ENCODE results near the gene TMEM132D.

TMEM132D gene

DNA sequence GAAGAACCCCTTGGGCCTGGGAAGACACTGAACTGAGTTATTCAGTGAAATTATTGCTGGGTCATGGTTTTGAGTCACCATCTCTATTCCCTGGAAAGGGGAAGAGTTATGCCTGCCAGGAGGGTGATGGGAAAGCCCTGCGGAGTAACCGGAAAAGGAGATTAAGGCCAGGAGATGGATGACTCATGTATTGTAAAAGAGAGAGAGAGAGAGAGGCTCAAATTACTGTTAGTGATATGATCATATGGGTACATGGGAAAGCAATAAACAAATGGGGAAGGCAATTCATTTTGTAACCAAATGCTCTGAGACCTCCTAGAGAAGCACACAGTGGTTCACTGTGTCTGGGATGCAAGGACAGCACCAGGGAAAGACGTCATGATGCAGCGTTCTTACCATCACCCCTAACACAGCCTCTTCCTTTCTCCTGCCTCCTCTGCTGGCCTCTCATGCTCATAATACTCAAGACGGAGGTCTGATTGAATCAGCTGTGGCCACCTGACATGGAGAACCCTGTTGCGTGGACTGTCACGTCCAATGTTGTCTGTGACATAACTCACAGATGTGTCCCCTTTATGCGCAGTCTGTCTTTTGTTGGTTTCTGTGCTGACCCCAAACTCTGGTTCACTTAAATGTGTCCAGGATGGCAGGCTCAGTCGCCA lies 243.7 kb downstream of the TMEM132D start:
- no peak for DNase-seq (ENCODE audit: low read depth in 2 of 2)

DNA sequence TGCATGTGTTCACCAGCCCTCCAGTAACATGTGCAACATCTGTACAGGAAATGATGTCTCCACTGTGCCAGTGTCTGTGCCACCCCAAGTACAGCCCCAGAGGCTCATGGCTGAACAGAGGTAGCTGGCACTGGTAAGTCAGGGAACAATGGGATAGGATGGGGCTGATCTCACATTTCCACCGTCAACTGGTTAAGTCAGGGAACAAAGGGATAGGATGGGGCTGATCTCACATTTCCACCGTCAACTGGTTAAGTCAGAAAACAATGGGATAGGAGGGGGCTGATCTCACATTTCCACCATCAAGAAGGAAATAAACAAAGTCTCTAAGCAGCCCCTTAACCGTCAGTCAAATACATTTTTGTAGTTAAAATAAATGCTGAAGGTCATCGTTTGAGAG lies 246.6 kb downstream of the TMEM132D start:
- DNase-seq (ENCODE audit: low read depth in 2 of 2) = no peak

DNA sequence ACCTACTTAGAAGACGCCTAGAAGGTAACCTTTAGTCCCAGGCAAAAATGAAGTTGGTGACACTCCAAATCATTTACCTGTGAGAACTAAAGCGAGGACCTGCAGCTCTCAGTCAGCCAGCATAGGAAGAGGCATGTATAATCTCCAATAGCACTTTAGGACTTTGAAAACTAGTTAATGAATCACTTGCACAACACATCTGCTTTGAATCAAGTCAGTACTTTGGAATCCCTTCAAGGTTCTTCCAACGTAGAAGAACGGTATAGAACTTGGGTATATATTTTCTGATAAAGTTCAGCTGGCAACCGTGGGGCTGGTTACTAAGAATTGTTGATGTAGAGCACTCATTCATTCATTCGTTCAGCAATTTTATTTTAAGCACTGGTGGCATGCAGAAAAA lies 251.9 kb downstream of the TMEM132D start:
- no peak for DNase-seq (ENCODE audit: low read depth in 2 of 2)

DNA sequence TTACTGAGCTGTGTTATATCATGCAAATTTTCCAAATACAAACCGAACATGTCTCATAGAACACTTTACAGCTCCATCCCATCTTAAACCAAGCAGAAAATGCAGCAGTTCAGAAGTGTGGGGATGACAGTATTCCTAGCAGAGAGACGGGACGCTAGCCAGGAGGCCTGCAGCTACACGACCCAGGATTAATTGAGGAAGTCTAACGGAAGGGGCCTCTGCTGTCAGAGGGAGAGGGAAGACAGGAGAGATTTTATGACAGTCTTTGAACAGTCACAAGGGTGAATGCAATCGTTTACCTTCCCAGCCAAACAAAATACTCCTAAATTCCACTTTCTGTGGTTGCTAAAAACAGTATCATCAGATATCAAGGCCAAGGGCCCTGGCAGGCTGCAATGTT lies 261.9 kb downstream of the TMEM132D start:
- no peak for DNase-seq (ENCODE audit: low read depth in 2 of 2)

DNA sequence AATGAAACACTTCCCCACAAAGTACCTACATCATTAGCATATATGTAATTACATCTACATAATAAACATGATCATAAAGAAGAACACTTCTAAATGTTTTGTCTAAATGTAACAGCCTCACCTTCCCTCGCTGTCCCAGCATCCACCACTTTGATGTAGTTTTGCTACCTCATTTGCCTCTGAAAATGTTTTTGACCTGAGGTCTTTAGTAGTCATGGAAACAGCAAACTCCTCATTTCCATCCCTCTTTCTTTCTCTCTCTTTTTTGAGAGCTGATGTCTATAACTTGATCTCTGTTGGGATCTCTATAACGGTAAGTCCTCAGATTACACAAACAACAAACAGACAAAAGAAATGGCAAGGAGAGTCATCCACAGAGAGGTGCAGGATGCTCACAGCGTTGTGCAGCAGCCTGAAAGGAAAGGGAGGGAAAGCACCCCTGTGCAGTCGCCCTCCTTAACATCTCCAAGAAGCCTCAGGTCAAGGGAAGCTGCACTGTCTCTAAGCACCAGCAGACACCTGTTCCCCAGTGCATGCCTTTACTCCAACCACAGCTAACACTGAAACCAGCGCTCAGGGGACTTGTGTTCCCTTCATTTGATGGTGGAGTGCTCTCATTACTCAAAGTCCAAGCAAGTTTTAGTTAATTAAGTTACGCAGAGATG lies 268.7 kb downstream of the TMEM132D start:
- DNase-seq (ENCODE audit: low read depth in 2 of 2) = no peak

DNA sequence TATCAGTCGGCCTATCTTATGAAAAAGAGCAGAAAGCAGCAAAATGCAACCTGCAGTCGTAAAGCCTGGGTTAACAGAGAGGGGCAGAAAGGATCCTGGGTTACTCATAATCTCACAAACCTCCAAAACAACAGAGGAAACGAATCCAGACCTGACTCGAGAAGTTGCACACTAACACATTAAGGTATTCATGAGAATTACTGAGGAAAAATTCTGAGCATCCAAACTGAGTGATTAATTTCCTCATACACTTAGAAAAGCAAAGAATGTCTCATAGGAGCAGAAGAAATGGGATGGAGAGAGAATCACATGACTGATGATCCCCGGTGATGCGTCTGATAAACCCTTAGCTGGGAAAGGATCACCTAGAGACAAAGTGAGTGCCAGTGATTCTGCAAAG lies 272.5 kb downstream of the TMEM132D start:
- DNase-seq (ENCODE audit: low read depth in 2 of 2) = no peak

DNA sequence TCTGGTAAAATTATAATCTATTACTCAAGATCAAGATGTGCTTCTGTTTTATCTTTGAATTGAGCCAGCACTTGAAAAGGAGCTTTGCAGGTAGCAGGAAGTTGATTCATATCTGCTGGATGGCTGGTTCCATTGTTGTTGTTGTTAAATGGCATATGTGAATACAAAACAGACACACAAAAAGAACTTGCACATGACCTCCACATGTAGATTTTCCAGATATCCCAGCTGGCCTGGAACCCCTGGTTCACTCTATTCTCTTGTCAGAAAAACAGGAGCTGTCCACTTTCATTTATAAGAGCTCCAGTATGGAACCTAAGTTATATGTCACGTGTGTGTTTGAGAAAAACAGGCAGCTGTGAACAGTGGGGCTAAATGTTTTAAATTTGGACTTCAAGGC lies 273.9 kb downstream of the TMEM132D start:
- DNase-seq (ENCODE audit: low read depth in 2 of 2) = no peak

DNA sequence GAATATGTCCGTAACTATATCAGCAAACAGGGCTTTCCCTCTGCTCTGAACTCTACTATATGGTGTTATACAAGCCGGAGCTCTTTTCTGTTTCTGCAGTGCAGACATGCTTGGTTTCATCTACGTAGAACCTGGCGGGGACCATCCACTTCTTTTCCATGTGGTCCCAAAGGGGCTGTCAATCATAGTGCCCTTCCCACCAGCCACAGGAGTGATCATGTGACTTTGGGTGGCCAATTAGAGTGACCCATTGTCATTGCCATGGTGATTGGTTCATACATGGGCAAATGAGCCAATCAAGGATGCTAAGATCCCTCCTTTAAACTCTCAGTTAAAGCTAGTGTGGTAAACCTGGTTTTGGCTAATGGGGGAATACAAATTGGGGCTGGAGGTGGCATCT lies 281.3 kb downstream of the TMEM132D start:
- DNase-seq (ENCODE audit: low read depth in 2 of 2) = no peak

DNA sequence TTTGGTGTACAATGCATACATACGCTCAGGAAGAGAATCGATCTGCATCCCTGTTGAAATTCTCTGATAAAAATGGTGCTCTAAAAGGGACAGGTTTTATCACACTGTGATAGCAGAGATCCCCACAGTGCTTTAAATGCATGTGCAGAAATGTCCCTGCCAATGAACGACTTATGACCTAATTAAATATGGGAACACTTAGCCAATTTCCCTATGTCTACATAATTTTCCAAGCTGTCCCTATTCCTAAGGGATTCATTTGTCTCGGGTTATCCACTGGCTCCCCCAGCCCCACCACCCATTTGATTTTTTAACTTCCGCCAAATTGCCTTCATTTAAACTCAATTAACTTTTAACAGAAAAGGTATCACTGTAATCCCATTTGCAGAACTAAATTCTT lies 284.6 kb downstream of the TMEM132D start:
- DNase-seq (ENCODE audit: low read depth in 2 of 2) = no peak

DNA sequence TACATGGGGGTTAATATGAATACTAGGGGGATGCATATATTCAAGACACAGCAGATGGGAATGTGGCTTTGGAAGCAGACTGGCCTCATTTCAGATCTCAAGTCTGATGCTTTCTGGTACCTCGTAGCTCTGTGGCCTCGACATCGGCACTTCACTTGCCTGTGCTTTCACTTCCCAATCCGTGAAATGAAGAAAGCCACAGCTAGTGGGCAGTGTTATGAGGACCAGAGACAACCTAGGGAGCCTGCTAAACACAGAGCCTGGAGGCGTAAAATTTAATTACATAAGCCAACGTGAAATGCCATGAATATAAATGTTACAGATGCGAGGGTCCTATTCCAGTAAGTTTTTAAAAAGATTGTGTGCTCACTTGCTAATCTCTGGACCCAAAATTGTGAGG lies 286.0 kb downstream of the TMEM132D start:
- DNase-seq (ENCODE audit: low read depth in 2 of 2) = no peak

DNA sequence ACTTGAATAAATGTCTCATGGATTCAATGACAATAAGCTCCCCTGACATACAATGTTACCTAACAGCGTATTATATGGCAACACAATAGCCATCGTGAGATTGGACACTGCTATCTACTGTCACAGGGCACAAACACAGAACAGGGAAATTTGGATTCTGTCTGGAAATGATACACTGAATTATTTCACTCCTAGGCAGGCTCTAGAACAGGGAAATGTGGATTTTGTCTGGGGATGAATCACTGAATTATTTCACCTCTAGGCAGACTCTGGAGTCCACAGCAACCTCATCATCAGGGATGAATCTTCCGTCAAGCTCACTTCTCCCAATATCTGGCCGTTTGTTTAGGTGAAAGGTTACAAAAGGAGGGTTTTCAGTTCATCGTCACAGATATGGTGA lies 288.8 kb downstream of the TMEM132D start:
- DNase-seq (ENCODE audit: low read depth in 2 of 2) = no peak

DNA sequence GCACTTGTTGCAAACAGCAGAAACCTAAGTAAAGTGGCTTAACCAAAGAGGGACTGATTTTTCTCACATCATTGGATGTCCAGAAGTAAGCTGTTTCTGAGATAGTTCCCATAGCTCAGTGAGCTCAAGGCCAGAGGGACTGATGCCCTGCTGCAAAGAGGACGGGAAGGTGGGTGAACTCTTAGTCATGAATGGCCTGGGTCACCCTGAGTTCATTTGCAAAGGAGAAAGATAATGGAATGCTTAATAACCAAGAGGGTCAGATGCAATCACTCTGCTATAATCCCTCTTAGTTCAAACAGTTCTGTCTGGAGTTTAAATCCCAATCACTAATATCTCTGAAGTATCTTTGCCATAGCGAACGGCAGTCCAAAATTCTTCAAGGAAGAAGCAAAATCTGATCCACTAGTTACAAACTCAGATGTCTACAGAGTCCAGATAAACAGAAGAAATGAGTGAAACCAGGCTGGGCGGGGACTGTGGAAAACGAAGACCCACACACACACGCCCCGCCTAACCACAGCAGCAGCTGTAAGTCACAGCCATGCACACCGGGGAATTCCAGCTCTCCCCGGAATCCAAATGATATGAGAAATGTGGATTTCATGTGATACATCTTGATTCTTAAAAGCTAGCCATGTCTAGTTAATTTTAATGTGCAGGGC lies 289.5 kb downstream of the TMEM132D start:
- no peak for DNase-seq (ENCODE audit: low read depth in 2 of 2)

DNA sequence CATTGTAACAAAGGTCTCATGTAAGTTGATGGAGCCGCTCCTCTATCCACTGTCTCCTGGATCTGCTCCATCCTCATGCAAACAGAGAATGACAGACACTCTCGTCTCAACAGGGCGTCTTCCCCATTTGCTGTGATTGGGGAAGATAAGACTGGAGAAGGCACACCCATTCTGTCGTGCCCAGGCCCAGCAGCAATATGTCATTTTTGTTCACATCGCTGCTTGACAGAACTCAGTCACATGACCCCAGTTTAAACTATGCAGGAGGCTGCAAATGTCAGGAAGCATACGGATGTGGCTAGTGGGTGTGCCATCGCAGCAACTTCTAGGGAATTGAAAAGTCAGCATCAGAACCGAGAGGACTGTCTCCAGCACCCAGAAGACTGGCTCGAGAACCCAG lies 290.5 kb downstream of the TMEM132D start:
- no peak for DNase-seq (ENCODE audit: low read depth in 2 of 2)

DNA sequence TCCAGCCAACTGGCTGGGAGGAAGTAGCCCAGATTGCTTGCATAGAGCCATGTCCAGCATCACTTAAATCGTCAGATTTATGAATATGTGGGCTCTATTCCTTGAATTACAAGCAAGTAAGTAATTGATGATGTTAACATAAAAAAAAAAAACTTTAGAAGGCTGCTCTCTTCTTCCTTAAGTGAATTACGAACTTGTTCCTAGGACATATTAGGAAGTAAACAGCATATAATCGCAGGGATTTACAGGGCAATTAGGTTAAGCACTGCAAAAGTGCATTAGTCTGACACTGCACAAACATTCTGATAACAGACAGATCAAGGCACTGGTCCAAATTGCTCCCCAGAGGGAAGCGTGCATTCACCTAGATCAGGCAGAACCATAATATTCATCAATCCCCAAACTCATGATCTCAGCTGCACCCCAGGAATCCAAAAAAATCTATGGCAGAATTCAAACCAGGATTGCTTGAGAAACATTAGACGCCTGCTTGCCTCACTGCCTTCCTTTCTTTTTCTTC lies 293.2 kb downstream of the TMEM132D start:
- DNase-seq (ENCODE audit: low read depth in 2 of 2) = no peak

DNA sequence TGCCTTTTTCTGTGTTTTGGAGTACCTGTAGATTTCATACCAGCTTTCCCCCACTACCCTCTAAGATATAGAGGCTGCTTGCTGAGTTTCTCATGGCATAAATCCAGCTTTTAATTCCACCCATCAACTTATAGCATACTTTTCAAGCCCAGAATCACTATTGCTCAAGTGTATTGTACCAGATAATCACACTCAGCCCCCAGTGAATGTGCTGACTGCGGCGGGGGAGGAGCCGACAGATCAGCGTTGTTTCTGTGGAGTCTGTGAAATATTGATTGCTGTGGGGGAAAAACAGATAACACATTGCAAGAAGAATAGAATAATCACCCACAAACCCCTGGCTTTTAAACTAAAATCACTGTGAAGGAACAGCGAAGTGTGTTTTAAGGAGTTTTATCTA lies 296.1 kb downstream of the TMEM132D start:
- no peak for DNase-seq (ENCODE audit: low read depth in 2 of 2)

DNA sequence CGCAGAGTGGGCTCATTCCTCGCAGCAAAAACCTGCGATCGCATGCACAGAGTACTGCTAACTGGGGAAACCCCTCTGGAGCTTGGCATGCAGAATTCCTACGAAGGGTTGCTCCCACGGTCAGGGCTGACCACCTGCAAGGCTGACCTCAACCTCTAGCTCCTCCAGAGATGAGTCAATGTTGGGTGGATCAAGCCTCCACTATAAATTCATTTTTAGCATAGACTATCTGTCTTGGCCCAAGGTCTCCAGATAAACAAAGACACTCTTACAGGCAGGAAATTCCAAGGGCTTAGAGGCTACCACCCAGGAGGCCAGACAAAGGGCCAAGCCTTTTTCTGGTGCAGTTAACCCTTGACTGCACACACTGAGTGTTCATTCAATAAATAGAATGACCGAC lies 296.5 kb downstream of the TMEM132D start:
- DNase-seq (ENCODE audit: low read depth in 2 of 2) = no peak

DNA sequence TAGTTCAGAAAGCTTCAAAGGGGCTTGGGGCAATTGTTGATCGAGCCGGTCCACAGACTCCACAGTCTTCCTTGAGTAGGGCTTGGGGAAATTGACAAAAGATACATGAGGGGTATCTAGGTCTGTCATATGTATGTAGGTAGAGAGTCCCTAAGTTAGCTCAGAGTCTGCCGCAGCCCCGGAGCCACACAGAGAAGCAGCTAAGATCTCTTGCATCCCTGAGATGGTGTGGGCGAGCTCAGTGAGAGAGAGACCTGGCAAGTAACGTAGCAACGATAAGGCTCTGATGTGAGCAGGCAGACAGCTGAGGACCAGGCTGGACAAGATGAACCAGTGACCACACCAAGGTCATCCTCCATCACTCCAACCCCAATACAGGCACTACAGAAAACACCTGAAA lies 297.6 kb downstream of the TMEM132D start:
- no peak for DNase-seq (ENCODE audit: low read depth in 2 of 2)

DNA sequence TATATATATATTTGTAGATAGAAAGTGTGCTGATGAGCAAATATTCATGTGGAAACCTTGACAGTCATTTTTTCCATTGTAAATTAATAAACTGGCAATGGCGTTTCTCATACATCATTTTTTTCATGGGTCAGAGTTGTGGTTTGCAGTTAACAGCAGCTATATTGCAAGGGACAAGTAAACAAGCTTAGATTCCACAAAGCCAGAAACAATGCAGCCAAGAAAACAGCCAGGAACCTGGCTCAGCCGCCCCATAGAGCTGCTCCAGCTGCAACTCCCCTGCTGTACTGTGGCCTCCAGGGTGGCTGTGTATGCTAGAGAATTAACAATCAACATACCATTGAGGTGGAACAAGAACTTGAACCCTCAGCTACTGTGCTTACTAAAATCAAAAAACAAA lies 298.2 kb downstream of the TMEM132D start:
- no peak for DNase-seq (ENCODE audit: low read depth in 2 of 2)

DNA sequence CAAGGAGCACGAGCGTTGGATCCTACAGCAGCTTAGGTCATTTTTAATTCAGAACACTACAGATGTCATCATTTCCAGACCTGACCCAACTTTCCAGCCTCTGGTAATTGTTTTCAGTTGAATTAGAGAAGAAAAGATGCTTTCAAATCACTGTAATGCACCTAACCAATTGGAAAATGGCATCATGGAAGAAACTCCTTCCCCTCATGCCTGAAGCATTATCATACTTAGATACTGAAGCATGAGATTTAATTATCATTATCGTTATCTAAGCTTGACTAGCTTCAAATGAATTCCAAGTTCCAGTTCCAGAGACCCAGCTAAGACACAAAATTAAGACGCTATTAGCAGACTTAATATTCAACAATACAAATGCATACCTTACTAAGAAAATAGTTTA lies 299.3 kb downstream of the TMEM132D start:
- no peak for DNase-seq (ENCODE audit: low read depth in 2 of 2)

DNA sequence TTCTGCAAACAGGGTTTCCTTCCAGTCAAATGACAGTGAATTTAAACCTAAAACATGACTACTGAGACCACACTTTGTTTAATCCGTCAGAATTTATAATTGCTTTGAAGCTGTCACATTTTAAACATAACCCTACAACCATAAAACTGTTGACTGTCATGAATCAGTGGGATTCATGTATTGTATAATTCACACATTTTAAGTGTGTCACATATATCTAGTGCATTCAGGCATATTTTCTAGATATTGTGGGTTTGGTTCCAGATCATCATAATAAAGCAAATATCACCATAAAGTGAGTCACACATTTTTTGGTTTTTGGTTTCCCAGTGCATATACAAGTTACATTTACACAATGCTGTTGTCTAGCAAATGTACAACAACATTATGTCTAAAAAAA lies 304.4 kb downstream of the TMEM132D start:
- no peak for DNase-seq (ENCODE audit: low read depth in 2 of 2)

DNA sequence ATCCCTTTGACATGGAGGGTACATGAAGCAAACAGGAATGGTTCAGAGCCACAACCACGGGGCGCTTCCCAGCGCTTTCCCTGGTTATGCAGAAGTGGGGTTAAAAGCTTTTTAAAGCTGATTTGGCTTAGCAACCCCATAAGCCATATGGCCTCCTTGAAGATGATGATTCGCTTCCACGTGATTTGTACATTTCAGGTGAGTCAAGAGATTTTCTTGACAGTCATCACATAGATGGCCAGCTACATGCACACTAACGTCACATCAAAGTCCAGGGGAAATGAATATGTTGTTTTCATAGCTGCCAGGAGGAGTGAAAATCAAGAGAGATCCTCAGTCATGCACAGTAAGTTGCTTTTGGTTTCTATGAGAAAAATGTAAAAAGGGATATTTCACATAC lies 309.7 kb downstream of the TMEM132D start:
- DNase-seq (ENCODE audit: low read depth in 2 of 2) = no peak

DNA sequence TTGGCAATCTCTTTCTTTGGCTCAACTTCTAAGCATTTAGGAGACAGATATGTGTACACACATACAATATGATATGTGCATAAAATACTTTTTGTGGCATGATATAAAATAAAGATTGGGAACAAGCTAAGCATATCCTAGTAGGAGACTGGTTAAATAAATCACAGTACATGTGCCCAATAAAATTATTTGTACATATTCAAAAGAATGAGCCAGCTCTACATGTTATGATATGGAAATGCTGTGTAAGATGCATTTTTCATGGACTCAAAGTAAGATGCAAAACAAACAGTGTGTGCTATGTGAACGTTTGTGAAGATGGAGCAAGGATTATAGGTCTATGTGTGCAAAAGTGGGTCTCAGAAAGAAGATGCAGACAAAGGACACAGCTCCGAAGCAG lies 311.4 kb downstream of the TMEM132D start:
- DNase-seq (ENCODE audit: low read depth in 2 of 2) = no peak

DNA sequence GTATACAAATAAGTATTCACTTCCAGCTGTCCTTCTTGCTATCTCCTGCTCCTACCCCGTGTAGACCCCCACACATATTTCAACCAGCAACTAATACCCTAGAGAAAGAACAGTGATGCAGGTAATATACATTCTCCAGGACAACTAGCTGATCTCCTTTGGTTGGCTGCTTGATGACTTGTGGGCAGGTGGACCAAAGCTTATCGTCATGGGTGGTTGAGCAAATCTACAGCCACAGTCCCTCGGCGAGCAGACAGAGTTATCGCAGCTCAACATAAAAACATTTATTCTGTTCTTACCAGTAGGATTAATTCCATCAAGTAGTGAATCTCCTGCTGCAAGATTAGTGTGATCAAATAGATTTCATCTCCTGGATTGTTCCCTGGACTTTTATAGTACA lies 314.3 kb downstream of the TMEM132D start:
- no peak for DNase-seq (ENCODE audit: low read depth in 2 of 2)
